OCI-LY3 (cell line): Measurements from ENCODE around the gene GLRA1.

Experiments
- H2AFZ ChIP-seq: fragments of 200-600, 300-600 bp; shearing (Covaris generic); 2 replicates; pipeline ENCODE4 v1.6.0; 2014; ENCODE audit warnings: antibody characterized with exemption, low read depth, low read length
- H3K27ac ChIP-seq: fragments of 200-600, 300-600 bp; sonication (generic); 2 replicates; pipeline ENCODE4 v1.5.1; 2014; ENCODE audit warnings: mild to moderate bottlenecking, low read length, moderate library complexity, mixed read lengths
- H3K27me3 ChIP-seq: fragments of 200-600, 300-600 bp; sonication (generic); 2 replicates; pipeline ENCODE4 v1.6.1; 2014; ENCODE audit warnings: low read depth, low read length, mixed read lengths
- H3K36me3 ChIP-seq: fragments of 200-600, 300-600 bp; sonication (generic); replicated peaks from 2 replicates; pipeline ENCODE3; 2014; ENCODE audit warnings: low read depth, low read length, mixed read lengths
- H3K4me1 ChIP-seq: fragments of 300-600, 200-600 bp; sonication (generic); 2 replicates; pipeline ENCODE4 v1.6.1; 2014; ENCODE audit warnings: low read length, mixed read lengths
- H3K4me2 ChIP-seq: fragments of 200-600, 300-600 bp; sonication (generic); 2 replicates; pipeline ENCODE4 v1.6.1; 2014; ENCODE audit warnings: low read length, mixed read lengths
- H3K4me3 ChIP-seq: fragments of 300-600, 200-600 bp; sonication (generic); 2 replicates; pipeline ENCODE4 v1.5.1; 2014; ENCODE audit warnings: antibody characterized with exemption, mild to moderate bottlenecking, low read length, moderate library complexity
- H3K79me2 ChIP-seq: fragments of 300-600, 200-600 bp; shearing (Covaris generic); 2 replicates; pipeline ENCODE4 v1.6.1; 2014; ENCODE audit warnings: mild to moderate bottlenecking, low read length, mixed read lengths
- H3K9ac ChIP-seq: fragments of 300-600, 200-600 bp; shearing (Covaris generic); 2 replicates; pipeline ENCODE4 v1.6.0; 2014; ENCODE audit warnings: mild to moderate bottlenecking, low read length, moderate library complexity
- H3K9me3 ChIP-seq: fragments of 200-600, 300-600 bp; shearing (Covaris generic); 2 replicates; pipeline ENCODE4 v1.6.1; 2014; ENCODE audit warnings: low read length, mixed read lengths; ENCODE audit not compliant: insufficient read depth
- H4K20me1 ChIP-seq: fragments of 200-600, 300-600 bp; sonication (generic); 2 replicates; pipeline ENCODE4 v1.6.1; 2016; ENCODE audit warnings: low read length, mixed read lengths; ENCODE audit not compliant: insufficient read depth
- CTCF ChIP-seq: fragments of 200-600, 300-600 bp; sonication (generic); IDR thresholded peaks from 2 replicates; pipeline ENCODE4 v1.5.1; 2014; ENCODE audit warnings: antibody characterized with exemption, low read length, low read depth
- EZH2phosphoT487 ChIP-seq: fragments of 200-600 bp; shearing (Covaris generic); IDR thresholded peaks from 2 replicates; pipeline ENCODE4 v1.6.1; 2018; ENCODE audit warnings: antibody characterized with exemption, mixed run types, low read depth

Gene GLRA1

GRCh38 chr5:151905557-151905961, 19.1 kb downstream of the GLRA1 start:
- Histone ChIP-seq H3K9me3 (no peaks in the 10 kb centered on the region), H3K36me3 (no peaks in the 10 kb centered on the region), H3K27me3 (no peaks in the 10 kb centered on the region), H3K4me3 (no peak overlapping the region), H4K20me1 (no peaks in the 10 kb centered on the region), H3K4me2 (peak overlapping the region; percentile 49), H3K79me2 (no peaks in the 10 kb centered on the region), H3K27ac (no peak overlapping the region), H3K9ac (no peak overlapping the region), H3K4me1 (peaks cover 49% of the 10 kb centered on the region), H2AFZ (no peak overlapping the region)
- TF ChIP-seq CTCF: no peak
- no peak for TF ChIP-seq EZH2phosphoT487

GRCh38 chr5:151904909-151905308, 19.7 kb downstream of the GLRA1 start:
- Histone ChIP-seq H3K9me3 (no peaks in the 10 kb centered on the region), H3K4me2 (peak overlapping the region; percentile 49), H3K27ac (no peak overlapping the region), H3K27me3 (no peaks in the 10 kb centered on the region), H2AFZ (no peak overlapping the region), H3K4me1 (peaks cover 49% of the 10 kb centered on the region), H4K20me1 (no peaks in the 10 kb centered on the region), H3K36me3 (no peaks in the 10 kb centered on the region), H3K79me2 (no peaks in the 10 kb centered on the region), H3K9ac (no peak overlapping the region), H3K4me3 (0 out of 2 replicates have a peak overlapping the region, but pooled peaks have one; percentile 3)
- TF ChIP-seq CTCF (no peak), EZH2phosphoT487 (no peak)

- no peaks in the 10 kb centered on the region for H3K79me2 ChIP-seq
- H3K27ac ChIP-seq: no peak overlapping the region
- H3K4me2 ChIP-seq: peak overlapping the region; percentile 71; the same call in 1 of the 2 replicates
- no peaks in the 10 kb centered on the region for H4K20me1 ChIP-seq
- H3K9ac ChIP-seq: no peak overlapping the region
- TF ChIP-seq EZH2phosphoT487 (no peak), CTCF (no peak)
- H2AFZ ChIP-seq: no peak overlapping the region
- no peak overlapping the region for H3K4me3 ChIP-seq
- H3K36me3 ChIP-seq: no peaks in the 10 kb centered on the region
- peaks cover 49% of the 10 kb centered on the region for H3K4me1 ChIP-seq
- no peaks in the 10 kb centered on the region for H3K9me3 ChIP-seq
- no peaks in the 10 kb centered on the region for H3K27me3 ChIP-seq
Observed at GRCh38 chr5:151904127-151904526, 20.5 kb downstream of the GLRA1 start.

GRCh38 chr5:151903243-151903653, 21.4 kb downstream of the GLRA1 start:
- Histone ChIP-seq H3K4me2 (peak overlapping the region; percentile 71), H3K36me3 (no peaks in the 10 kb centered on the region), H3K4me3 (peak overlapping the region; percentile 38), H4K20me1 (no peaks in the 10 kb centered on the region), H3K9ac (no peak overlapping the region), H3K4me1 (peaks cover 49% of the 10 kb centered on the region), H2AFZ (no peak overlapping the region), H3K27me3 (no peaks in the 10 kb centered on the region), H3K79me2 (no peaks in the 10 kb centered on the region), H3K9me3 (no peaks in the 10 kb centered on the region), H3K27ac (no peak overlapping the region)
- no peak for TF ChIP-seq CTCF
- TF ChIP-seq EZH2phosphoT487: no peak
